ENCODE data around the gene IRX2.

GRCh38 chr5:2744485-2744884 lies 7.0 kb downstream of the IRX2 start:
- TF ChIP-seq, protein P1, sequence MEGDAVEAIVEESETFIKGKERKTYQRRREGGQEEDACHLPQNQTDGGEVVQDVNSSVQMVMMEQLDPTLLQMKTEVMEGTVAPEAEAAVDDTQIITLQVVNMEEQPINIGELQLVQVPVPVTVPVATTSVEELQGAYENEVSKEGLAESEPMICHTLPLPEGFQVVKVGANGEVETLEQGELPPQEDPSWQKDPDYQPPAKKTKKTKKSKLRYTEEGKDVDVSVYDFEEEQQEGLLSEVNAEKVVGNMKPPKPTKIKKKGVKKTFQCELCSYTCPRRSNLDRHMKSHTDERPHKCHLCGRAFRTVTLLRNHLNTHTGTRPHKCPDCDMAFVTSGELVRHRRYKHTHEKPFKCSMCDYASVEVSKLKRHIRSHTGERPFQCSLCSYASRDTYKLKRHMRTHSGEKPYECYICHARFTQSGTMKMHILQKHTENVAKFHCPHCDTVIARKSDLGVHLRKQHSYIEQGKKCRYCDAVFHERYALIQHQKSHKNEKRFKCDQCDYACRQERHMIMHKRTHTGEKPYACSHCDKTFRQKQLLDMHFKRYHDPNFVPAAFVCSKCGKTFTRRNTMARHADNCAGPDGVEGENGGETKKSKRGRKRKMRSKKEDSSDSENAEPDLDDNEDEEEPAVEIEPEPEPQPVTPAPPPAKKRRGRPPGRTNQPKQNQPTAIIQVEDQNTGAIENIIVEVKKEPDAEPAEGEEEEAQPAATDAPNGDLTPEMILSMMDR (IDR thresholded peaks at IDR 0.05): no peak
- TF ChIP-seq POLR2A (IDR thresholded peaks at IDR 0.05): no peak
- no peak for TF ChIP-seq EP300 (IDR thresholded peaks at IDR 0.05)

Data from suprapubic skin (tissue), 3 donors.